Osteoblast (primary cell): ENCODE results near the gene ADGRL3. TPM values are rescaled to one million over a fixed set of nuclear protein-coding genes. Genes with fewer than 3 reads are reported as not detected.

ENCODE experiments used
- DNase-seq: peaks from one replicate; pipeline ENCODE4 v3.0.0; 2011; ENCODE audit warnings: low spot score, mixed read lengths; ENCODE audit not compliant: insufficient read length; ENCODE audit errors: missing footprints
- H2AFZ ChIP-seq: 2 replicates; pipeline ENCODE4 v1.6.0; 2011; ENCODE audit warnings: mild to moderate bottlenecking, low read length
- H3K27ac ChIP-seq: 2 replicates; pipeline ENCODE4 v1.5.1; 2011; ENCODE audit warnings: mild to moderate bottlenecking, low read depth, low read length, moderate library complexity
- H3K27me3 ChIP-seq: 2 replicates; pipeline ENCODE4 v1.6.0; 2012; ENCODE audit warnings: mild to moderate bottlenecking, control low read depth, inconsistent platforms, low read length, moderate library complexity; ENCODE audit not compliant: insufficient read depth
- H3K36me3 ChIP-seq: 2 replicates; pipeline ENCODE4 v1.5.1; 2011; ENCODE audit warnings: mild to moderate bottlenecking, low read length, control low read depth, moderate library complexity; ENCODE audit not compliant: insufficient read depth
- H3K4me1 ChIP-seq: 2 replicates; pipeline ENCODE4 v1.5.1; 2011; ENCODE audit warnings: mild to moderate bottlenecking, low read length, control low read depth, moderate library complexity; ENCODE audit not compliant: insufficient read depth
- H3K4me2 ChIP-seq: 2 replicates; pipeline ENCODE4 v1.6.0; 2011; ENCODE audit warnings: mild to moderate bottlenecking, low read length; ENCODE audit not compliant: insufficient read depth
- H3K4me3 ChIP-seq: fragments of 200-600 bp; sonication (generic); 3 replicates; pipeline ENCODE4 v1.5.1; 2012; ENCODE audit warnings: mild to moderate bottlenecking, low read length, inconsistent platforms; ENCODE audit not compliant: insufficient read depth
- H3K79me2 ChIP-seq: 2 replicates; pipeline ENCODE4 v1.6.0; 2012; ENCODE audit warnings: mild to moderate bottlenecking, low read length, control low read depth, inconsistent platforms; ENCODE audit not compliant: insufficient read depth
- H3K9me3 ChIP-seq: 2 replicates; pipeline ENCODE4 v1.5.1; 2011; ENCODE audit warnings: low read depth, low read length, control low read depth
- H4K20me1 ChIP-seq: 2 replicates; pipeline ENCODE4 v1.6.0; 2012; ENCODE audit warnings: mild to moderate bottlenecking, low read length, control low read depth; ENCODE audit not compliant: insufficient read depth
- CTCF ChIP-seq: IDR thresholded peaks from 2 replicates; pipeline ENCODE4 v1.5.1; 2011; ENCODE audit warnings: mild to moderate bottlenecking, low read depth, low read length, moderate library complexity; ENCODE audit errors: extremely low read depth
- total RNA-seq: library from RNA; depleted of rRNA; stranded (reverse); fragments of >200 nt; gene quantifications from 2 replicates; pipeline ENCODE4 v1.2.3, GENCODE V29; 2012

ADGRL3 gene
- total RNA-seq, 1 donor, result not detected

GRCh38 chr4:62093735-62094134 is 893.6 kb downstream of the ADGRL3 start:
- Histone ChIP-seq H3K9me3 (no peaks in the 10 kb centered on the region), H3K27ac (no peak overlapping the region), H3K4me1 (no peaks in the 10 kb centered on the region), H3K4me3 (no peak overlapping the region), H3K4me2 (no peak overlapping the region), H3K36me3 (no peaks in the 10 kb centered on the region), H2AFZ (no peak overlapping the region), H3K27me3 (no peaks in the 10 kb centered on the region), H4K20me1 (no peaks in the 10 kb centered on the region), H3K79me2 (no peaks in the 10 kb centered on the region)
- TF ChIP-seq CTCF, result no peak
- no peak for DNase-seq

- Histone ChIP-seq H3K36me3 (no peaks in the 10 kb centered on the region), H3K9me3 (no peaks in the 10 kb centered on the region), H2AFZ (no peak overlapping the region), H3K79me2 (no peaks in the 10 kb centered on the region), H3K4me2 (no peak overlapping the region), H4K20me1 (no peaks in the 10 kb centered on the region), H3K4me1 (no peaks in the 10 kb centered on the region), H3K4me3 (no peak overlapping the region), H3K27ac (no peak overlapping the region), H3K27me3 (no peaks in the 10 kb centered on the region)
- DNase-seq, result no peak
- no peak for TF ChIP-seq CTCF
Measured at GRCh38 chr4:62096881-62097280, 896.8 kb downstream of the ADGRL3 start.

- no peak overlapping the region for H3K4me2 ChIP-seq
- no peaks in the 10 kb centered on the region for H3K4me1 ChIP-seq
- no peaks in the 10 kb centered on the region for H3K27me3 ChIP-seq
- no peak overlapping the region for H3K27ac ChIP-seq
- no peak for DNase-seq
- no peak overlapping the region for H3K4me3 ChIP-seq
- H2AFZ ChIP-seq, result no peak overlapping the region
- no peaks in the 10 kb centered on the region for H3K36me3 ChIP-seq
- no peaks in the 10 kb centered on the region for H4K20me1 ChIP-seq
- peaks cover 2% of the 10 kb centered on the region for H3K9me3 ChIP-seq
- no peaks in the 10 kb centered on the region for H3K79me2 ChIP-seq
- TF ChIP-seq CTCF, result no peak
Measured at GRCh38 chr4:62115216-62115615, 915.1 kb downstream of the ADGRL3 start.

GRCh38 chr4:62117886-62118285 is 917.8 kb downstream of the ADGRL3 start:
- H3K4me2 ChIP-seq, result no peak overlapping the region
- H3K27ac ChIP-seq, result no peak overlapping the region
- no peaks in the 10 kb centered on the region for H3K4me1 ChIP-seq
- TF ChIP-seq CTCF, result no peak
- H3K36me3 ChIP-seq, result no peaks in the 10 kb centered on the region
- no peak overlapping the region for H3K4me3 ChIP-seq
- no peaks in the 10 kb centered on the region for H3K27me3 ChIP-seq
- H2AFZ ChIP-seq, result no peak overlapping the region
- no peaks in the 10 kb centered on the region for H3K79me2 ChIP-seq
- DNase-seq, result no peak
- H4K20me1 ChIP-seq, result no peaks in the 10 kb centered on the region
- peaks cover 4% of the 10 kb centered on the region for H3K9me3 ChIP-seq
